22Rv1 (cell line): Measurements from ENCODE around the gene DNAJC5.
"Not testable (repeated sequence)": the region's sequence is repeated elsewhere in the genome, so short reads cannot be mapped to it uniquely, and the experiment has no call there.

ENCODE experiments used
- H3K27ac ChIP-seq: fragments of 450-650 bp; 2 replicates; pipeline ENCODE4 v1.5.1; 2017
- CTCF ChIP-seq: fragments of 450-650 bp; IDR thresholded peaks from 2 replicates; pipeline ENCODE4 v1.5.1; 2017; ENCODE audit warnings: mild to moderate bottlenecking
- ZFX ChIP-seq: fragments of 450-650 bp; IDR thresholded peaks from 2 replicates; pipeline ENCODE4 v1.6.1; 2017; ENCODE audit warnings: antibody characterized with exemption, borderline replicate concordance

The DNAJC5 gene

GRCh38 chr20:63878899-63879663 lies 15.8 kb upstream of the DNAJC5 start:
- TF ChIP-seq ZFX (no peak), CTCF (no peak)
- no peak overlapping the region for H3K27ac ChIP-seq

GRCh38 chr20:63880901-63881300 lies 14.0 kb upstream of the DNAJC5 start:
- not testable (repeated sequence) for H3K27ac ChIP-seq

GRCh38 chr20:63881451-63882226 lies 13.3 kb upstream of the DNAJC5 start:
- H3K27ac ChIP-seq: no peak overlapping the region
- no peak for TF ChIP-seq CTCF
- TF ChIP-seq ZFX: no peak

GRCh38 chr20:63882257-63883200 lies 12.4 kb upstream of the DNAJC5 start:
- no peak overlapping the region for H3K27ac ChIP-seq
- TF ChIP-seq CTCF (no peak), ZFX (no peak)

GRCh38 chr20:63883201-63883593 lies 11.7 kb upstream of the DNAJC5 start:
- TF ChIP-seq CTCF (no peak), ZFX (no peak)
- peak overlapping the region; percentile 58; the same call in 1 of the 2 replicates for H3K27ac ChIP-seq

GRCh38 chr20:63884506-63885263 lies 10.2 kb upstream of the DNAJC5 start:
- TF ChIP-seq ZFX: no peak
- TF ChIP-seq CTCF: no peak
- H3K27ac ChIP-seq: peak overlapping the region; percentile 58
